CD4-positive, alpha-beta T cell treated with Interleukin-4 for 1 hour (primary cell): ENCODE data around the gene EMC1.
A peak's percentile ranks its signal among the peaks of the same experiment; 100 is the strongest.
"Not testable (repeated sequence)": the region's sequence is repeated elsewhere in the genome, so short reads cannot be mapped to it uniquely, and the experiment has no call there.

ENCODE experiments used
- DNase-seq, 2 donors: peaks; one replicate each; pipeline ENCODE4 v3.0.0-alpha.2; 2020 to 2022

The EMC1 gene

DNA sequence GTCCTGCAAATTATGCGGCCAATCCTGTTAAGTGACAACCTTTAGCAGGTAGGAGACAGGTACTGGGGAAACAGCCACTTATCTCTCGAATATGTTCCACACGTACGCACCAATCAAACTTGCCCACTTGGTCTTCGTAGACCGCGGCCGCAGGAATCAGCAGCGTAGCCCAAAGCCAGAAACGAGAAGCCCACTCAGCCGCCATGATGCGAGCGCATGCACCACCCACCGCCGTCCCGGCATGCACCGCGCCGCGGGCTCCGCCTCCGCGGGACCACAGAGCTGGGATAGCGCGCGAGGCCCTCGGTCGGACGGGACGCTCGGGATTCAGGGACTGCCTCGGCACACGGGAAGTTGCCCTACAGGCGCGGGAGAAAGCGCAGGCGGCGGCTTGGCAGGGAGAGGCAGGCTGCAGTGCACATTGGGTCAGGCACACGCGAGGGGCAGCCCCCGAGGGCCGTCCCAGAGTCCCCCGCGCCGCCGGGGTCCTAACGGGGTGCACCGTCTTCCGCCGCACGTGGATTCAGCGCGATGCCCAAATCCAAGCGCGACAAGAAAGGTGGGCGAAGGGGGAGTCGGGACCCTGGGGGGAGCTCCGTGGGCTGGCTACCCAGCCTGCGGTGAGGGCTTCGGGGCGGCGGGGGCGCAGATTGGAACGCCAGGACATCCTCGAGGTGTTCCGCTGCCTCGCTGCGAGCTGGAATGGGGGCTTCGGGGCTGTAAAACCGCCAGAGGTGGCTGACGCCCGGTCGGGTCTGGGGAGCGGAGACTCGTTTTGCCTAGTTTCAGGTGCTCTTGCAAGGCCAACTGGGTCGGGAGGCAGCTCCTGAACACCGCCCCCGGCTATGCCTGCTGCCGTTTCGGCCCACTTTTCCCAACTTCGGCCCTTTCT is at the start of gene EMC1, which contains the start of gene MRTO4:
Gene EMC1 (minus strand): TSS at position 220 of the 892 bp plus-strand sequence. CDS start 15 bp downstream, at position 205.
Gene MRTO4 (plus strand): TSS at position 501 of the 892 bp plus-strand sequence. CDS start 31 bp downstream, at position 532.
- DNase-seq = peak; percentile 81 to 88

DNA sequence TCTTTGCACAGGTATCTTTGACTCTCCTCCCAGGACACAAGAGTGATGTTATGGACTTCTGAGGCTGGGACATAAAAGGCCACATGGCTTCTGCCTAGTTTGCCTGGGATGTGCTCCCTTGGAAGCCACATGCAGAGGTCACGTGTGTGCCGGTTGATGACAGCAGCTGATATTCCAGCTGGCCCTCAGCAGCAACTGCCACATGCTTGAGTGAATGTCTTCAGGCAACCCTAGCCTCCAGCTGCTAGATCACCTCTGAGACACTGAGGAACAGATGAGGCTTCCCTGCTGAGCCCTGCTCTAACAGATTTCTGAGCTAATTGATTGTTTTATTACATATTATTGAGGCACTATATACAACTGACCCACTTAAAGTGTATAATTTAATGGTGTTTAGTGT is 48.9 kb upstream of the EMC1 start:
- no peak for DNase-seq

DNA sequence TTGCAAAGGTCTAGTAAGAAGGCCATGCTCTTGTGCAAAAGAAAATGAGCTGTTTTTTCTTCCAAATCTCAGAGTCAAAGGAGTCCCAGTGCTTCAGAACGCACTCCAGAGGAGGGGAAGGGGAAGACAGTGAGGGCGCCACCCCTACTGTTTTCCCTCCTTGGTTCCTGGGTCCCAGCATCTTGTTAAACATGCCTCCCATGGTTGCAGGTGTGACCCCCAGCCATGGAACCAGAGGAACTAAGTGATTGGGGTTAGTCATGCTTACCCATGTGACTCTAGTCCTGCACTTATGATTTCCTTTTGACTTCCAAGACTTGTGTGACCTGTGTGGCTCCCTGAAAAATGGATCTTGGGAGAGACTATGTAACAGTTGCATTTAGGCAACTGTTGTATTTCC is 43.3 kb upstream of the EMC1 start:
- DNase-seq = no peak

DNA sequence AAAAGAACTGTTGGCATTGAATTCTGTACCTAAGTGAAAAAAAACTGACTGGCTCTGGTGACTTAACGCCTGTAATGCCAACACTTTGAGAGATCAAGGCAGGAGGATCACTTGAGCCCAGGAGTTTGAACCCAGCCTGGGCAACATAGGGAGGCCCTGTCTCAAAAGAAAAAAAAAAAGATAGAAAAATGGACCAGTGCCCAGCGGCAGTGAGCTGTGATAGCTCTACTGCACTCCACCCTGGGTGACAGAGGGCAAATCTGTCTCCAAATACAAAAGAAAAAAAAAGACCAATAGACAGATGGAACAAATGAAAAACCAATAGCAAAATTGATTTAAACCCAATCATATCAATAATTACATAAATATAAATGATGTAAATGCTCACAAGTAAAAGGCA is 37.9 kb upstream of the EMC1 start:
- no peak for DNase-seq

DNA sequence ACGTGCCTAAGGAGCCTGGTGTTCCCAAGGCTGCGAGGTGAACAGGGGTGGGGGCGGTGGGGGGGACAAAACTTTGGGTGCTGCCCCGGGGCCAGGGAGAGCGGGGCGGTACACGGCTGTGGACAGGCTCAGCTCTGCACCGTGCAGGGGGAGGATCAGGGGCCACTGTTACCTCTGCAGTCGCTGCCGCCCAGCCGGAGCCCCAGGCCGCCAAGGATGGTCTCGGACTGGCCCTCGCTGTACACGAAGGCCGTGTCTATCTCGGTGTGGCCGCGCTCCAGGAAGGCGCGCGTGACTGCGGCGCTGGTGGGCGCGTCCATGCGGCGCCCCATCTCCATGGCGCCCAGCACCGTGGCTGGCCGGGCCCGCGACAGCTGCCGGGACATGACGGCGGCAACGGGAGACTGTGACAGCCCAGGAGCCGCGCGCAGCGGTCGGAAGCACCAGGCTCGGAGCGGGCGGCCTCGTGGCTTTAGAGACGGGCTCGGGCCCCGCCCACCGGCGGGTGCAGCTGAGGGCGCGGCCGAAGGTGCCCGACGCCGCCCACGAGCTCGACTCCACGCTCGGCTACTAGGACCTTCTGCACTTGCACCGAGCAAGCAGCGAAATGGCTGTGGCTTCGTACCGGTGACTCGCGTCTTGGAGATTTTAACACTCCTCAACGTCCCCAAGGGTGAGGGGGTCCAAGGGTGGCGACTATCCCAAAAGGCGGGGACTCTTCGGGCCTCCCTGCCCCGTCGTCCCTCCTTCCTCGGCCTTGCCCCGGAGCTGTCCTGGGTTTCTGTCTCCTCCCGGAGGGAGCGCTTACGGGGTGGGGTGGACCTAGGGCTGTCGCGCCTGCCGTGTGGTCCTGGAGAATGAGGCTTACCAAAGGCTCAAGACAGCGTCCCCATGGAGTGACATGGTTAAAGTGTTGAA is 37.3 kb upstream of the EMC1 start, which contains the start of gene AKR7A3:
Gene AKR7A3 (minus strand): TSS at position 447 of the 918 bp plus-strand sequence. CDS start 61 bp downstream, at position 386.
- peak; percentile 46 to 53 for DNase-seq

DNA sequence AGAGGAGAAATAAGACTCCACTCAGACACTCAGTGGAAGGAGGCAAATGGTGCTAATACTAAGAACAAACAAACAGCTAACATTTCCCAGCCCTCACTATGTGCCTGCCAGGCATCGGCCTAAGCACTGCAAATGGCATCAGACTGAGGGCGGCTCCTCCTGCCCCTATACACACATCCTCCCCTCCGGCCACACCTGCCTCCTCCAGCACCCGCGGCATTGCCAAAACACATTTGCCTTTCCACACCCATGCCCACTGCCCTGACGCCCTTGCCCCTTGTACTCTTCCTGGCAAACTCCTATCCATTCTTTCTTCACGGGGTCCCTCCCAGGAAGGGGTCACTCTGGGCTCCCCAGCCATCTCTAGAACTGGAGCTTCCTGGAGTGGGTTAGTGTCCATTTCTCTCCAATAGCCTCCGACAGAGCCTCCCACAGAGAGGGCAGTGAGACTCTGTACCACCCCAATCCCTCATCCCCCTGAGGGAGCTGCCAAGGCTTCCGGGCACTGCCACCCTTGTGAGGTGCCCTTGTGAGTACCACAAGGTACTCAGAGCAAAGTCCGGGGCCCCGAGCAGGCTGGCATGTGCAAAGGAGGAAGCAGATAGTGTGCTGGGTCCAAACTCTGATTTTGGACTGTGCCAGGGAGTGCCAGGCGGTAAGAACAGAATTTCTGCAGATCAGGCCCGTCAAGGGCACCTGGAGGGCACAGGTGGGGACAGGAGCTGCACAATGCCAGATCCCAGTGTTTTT is 36.3 kb upstream of the EMC1 start:
- no peak for DNase-seq

DNA sequence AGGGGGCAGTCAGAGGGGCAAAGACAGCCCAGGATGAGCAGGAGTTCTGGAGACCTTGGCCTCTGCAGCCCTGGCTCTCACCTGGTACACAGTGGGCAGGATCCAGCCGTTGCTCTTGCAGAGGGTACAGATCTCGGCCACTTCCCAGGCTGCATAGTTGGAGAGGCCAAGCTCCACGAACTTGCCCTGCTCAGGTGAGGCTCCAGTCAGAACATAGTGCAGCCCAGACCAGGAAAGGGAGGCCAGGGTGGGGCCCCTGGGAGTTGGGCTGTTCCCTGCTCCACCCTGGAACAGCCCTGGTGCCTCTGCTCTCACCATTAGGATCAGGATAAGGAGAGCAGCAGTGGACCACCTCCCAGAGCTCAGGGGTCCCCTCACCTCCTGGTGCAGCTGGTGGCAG is 34.5 kb upstream of the EMC1 start:
- DNase-seq = not testable (repeated sequence)

DNA sequence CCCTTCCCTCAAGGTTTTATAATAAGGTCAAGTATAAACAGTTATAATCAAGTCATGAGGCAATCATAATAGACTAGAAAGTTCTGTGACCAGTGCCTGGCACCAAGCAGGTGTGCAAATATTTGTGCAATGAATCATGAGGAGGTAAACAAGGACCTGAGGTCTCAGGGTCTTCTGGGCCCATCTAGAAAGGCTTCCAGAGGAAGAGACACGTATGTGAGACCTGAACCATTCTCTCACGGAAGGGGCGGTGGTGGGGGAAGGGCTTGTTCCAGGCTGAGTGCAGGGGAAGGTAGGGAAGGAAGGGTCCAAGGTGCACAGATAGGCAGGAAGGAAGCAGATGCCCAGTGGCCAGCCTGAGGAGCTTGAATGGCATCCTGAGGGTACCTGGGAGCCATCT is 34.0 kb upstream of the EMC1 start:
- not testable (repeated sequence) for DNase-seq

DNA sequence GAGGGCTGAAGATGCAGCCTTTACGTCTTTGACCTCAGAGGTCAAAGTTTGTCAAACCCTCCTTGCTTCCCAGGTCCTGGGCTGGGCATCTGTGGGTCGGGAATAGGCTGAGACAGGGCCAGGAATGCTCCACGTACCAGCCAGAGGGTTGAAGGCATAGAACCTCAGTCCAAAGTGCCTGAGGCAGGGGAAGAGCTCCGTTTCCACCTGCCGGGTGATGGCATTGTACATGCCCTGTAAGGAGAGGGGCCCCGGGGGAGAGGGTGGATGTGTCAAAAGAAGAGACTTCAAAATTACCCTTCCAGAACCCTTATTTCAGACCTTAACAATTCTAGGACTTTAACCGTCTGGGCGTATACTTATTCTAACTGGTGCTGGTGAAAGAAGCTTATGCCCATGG is 33.6 kb upstream of the EMC1 start:
- DNase-seq = no peak

DNA sequence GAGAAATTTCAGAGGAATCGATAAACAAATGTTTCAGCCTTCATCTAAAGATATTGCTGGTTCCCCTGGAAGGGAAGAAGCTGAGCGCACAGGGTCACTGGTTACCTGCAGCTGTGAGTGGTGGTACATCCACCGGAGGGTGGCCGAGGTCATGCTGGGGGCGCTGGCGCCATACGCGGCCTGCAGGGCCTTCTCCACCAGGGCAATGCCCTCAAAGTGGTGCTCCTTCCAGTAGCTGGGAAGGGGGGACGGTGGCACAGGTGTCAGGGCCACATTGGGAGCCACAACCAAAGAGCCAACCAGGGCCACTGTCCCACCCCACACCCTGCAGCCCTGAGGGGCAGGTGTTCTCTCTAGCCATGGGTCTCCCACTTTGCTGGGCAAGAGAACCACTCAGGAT is 32.6 kb upstream of the EMC1 start:
- no peak for DNase-seq

DNA sequence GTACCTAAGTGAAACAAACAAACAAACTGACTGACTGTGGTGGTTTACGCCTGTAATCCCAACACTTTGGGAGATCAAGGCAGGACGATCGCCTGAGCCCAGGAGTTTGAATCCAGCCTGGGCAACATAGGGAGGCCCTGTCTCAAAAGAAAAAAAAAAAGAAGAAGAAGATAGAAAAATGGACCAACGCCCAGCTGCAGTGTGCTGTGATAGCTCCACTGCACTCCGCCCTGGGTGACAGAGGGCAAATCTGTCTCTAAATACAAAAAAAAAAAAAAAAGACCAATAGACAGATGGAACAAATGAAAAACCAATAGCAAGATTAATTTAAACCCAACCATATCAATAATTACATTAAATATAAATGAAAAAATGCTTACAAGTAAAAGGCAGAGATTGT is 23.3 kb upstream of the EMC1 start:
- DNase-seq = no peak

DNA sequence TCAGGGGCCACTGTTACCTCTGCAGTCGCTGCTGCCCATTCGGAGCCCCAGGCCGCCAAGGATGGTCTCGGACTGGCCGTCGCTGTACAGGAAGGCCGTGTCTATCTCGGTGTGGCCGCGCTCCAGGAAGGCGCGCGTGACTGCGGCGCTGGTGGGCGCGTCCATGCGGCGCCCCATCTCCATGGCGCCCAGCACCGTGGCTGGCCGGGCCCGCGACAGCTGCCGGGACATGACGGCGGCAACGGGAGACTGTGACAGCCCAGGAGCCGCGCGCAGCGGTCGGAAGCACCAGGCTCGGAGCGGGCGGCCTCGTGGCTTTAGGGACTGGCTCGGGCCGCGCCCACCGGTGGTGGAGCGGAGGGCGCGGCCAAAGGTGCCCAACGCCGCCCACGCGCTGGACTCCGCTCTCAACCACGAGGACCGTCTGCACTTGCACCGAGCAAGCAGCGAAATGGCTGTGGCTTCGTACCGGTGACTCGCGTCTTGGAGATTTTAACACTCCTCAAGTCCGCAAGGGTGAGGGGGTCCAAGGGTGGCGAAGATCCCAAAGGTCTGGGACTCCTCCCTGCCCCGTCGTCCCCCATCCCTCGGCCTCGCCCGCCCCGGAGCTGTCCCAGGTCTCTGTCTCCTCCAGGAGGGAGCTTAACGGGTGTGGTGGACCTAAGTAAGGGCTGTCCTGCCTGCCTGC is 22.7 kb upstream of the EMC1 start:
- not testable (repeated sequence) for DNase-seq

DNA sequence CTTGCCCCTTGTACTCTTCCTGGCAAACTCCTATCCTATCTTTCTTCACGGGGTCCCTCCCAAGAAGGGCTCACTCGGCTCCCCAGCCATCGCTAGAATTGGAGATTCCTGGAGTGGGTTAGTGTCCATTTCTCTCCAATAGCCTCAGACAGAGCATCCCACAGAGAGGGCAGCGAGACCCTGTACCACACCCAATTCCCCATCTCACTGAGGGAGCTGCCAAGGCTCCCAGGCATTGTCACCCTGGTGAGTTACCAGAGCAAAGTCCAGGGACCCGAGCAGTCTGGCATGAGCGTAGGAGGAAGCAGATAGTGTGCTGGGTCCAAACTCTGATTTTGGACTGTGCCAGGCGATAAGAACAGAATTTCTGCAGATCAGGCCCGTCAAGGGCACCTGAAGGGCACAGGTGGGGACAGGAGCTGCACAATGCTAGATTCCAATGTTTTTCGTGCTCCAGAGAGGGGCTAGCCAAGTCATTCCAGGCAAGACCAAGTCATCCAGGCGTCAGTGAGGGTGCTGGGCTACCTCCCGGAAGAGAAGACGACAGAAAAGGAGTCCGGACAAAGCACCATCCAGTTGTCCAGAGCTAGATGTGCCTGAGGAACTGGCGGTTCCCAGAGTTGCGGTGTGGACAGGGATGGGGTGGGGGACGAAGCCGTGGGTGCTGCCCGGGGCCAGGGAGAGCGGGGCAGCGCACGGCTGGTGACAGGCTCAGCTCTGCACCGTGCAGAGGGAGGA is 22.0 kb upstream of the EMC1 start:
- no peak for DNase-seq

DNA sequence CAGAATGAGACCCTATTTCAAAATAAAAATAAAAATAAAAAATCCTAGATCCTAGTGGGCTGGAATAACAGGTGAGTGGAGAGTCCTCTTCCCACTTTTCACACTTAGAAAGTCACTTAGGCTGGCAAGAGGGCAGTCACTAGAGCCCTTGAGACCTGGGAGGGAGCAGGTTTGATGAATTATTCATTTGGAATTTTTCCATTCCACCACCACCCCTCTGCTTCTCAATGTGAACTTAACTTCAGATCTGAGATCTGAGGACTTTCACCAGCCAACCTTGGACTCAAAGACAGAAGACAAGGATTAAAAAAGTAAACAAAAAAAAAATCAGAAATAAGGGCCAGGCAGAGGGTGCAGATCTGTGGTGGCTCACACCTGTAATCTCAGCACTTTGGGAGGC is 20.7 kb upstream of the EMC1 start:
- DNase-seq = no peak

DNA sequence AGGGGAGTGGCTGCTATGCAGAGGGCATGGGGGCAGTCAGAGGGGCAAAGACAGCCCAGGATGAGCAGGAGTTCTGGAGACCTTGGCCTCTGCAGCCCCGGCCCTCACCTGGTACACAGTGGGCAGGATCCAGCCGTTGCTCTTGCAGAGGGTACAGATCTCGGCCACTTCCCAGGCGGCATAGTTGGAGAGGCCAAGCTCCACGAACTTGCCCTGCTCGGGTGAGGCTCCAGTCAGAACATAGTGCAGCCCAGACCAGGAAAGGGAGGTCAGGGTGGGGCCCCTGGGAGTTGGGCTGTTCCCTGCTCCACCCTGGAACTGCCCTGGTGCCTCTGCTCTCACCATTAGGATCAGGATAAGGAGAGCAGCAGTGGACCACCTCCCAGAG is 19.0 kb upstream of the EMC1 start:
- not testable (repeated sequence) for DNase-seq

DNA sequence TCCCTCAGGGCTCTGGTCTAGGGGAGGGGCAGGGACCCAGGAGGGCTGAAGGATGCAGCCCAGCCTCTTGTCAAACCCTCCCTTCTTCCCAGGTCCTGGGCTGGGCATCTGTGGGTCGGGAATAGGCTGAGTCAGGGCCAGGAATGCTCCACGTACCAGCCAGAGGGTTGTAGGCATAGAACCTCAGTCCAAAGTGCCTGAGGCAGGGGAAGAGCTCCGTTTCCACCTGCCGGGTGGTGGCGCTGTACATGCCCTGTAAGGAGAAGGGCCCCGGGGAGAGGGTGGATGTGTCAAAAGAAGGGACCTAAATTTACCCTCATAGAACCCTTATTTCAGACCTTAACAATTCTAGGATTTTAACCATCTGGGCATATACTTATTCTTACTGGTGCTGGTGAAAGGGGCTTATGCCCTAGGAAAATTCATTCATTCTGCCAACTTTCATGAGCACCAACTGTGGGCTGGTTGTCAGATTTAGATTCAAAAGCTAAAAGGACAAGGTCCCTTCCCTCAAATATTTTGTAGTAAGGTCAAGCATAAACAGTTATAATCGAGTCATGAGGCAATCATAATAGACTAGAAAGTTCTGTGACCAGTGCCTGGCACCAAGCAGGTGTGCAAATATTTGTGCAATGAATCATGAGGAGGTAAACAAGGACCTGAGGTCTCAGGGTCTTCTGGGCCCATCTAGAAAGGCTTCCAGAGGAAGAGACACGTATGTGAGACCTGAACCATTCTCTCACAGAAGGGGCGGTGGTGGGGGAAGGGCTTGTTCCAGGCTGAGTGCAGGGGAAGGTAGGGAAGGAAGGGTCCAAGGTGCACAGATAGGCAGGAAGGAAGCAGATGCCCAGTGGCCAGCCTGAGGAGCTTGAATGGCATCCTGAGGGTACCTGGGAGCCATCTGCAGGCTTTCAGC is 18.4 kb upstream of the EMC1 start:
- not testable (repeated sequence) for DNase-seq

DNA sequence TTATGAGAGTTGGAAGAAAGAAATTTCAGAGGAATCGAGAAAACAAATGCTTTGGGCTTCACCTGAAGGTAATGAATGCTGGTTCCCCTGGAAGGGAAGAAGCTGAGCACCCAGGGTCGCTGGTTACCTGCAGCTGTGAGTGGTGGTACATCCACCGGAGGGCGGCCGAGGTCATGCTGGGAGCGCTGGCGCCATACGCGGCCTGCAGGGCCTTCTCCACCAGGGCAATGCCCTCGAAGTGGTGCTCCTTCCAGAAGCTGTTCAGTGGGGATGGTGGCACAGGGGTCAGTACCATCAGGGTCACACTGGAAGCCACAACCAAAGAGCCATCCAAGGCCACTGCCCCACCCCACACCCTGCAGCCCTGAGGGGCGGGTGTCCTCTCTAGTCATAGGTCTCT is 17.1 kb upstream of the EMC1 start:
- DNase-seq = no peak

DNA sequence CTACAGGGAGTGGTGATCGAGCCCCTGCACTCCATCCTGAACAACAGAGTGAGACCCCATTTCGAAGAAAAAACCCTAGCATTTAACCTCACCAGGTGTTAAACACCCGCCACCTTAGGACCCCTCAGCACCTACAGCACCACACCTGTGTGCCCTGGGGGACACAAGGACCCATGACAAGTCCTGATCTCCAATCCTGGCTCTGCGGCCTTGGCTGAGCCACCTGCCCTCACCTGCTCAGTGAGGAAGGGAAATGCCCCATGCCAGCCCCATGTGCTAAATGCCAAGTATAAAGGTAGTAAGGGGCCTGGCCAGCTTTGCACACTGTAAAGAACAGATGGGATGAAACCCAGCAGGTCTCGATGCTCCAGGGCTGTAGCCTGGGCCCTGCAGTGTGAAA is 11.4 kb upstream of the EMC1 start:
- DNase-seq = no peak

DNA sequence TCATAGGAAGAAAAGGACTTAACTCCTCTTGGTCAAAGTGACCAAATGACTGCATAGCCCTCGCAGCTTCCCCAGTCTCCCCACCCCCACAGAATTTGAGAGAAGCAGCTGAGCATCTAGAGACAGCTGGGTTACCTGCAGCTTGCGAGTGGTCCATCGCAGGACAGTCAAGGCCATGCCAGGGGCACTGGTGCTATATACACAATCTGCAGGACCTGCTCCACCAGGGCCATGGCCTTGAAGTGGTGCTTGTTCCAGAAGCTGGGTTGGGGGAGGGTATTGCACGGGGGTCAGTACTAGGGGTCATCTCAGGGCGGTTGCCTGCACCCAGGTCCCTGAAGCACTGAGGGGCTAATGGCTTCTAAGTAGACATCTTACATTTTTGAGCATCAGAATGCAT is 10.7 kb upstream of the EMC1 start:
- DNase-seq = no peak
